GM12801 (cell line): Measurements from ENCODE around the gene CHST12.

Source experiments
- CTCF ChIP-seq: IDR thresholded peaks from one replicate; pipeline ENCODE4 v1.5.1; 2011; ENCODE audit warnings: control low read depth; ENCODE audit not compliant: insufficient read length; ENCODE audit errors: extremely low read depth

CHST12 gene

DNA sequence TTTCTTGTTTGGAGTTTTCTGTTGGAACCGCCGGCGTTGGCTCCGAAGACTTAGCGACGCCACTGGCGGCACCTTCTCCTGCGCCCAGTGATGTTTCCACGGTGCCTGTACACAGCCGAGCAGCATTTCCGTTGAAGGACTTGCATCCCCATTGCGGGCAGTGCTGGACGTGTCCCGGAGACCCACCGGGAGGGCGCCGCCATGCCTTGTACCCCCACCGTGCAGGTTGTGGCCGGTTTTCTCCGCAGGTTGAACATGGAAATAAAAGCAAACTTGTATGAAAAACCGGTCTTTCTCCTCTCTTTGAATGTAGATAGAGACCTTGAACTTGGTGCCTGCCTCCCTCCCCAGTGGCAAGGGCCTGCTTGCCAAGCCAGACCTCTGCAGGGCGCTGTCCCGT lies 22.9 kb upstream of the CHST12 start:
- no peak for TF ChIP-seq CTCF

DNA sequence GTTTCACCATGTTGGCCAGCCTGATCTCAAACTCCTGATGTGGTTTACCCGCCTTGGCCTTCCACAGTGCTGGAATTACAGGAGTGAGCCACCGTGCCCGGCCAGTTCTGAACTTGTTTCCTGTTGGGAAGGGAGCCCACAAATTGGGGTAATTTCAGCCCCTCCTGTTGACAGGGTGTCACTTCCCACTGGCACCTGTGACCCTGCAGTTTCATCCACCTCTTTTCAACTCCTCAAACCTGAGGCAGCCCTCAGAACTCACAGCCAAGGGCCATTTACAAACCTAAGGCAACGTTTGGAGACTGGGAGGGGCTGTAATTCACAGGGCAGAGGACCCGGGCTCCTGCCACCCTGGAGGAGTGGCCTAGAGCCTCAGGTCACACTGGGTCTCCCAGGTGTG lies 22.2 kb upstream of the CHST12 start:
- TF ChIP-seq CTCF = no peak

DNA sequence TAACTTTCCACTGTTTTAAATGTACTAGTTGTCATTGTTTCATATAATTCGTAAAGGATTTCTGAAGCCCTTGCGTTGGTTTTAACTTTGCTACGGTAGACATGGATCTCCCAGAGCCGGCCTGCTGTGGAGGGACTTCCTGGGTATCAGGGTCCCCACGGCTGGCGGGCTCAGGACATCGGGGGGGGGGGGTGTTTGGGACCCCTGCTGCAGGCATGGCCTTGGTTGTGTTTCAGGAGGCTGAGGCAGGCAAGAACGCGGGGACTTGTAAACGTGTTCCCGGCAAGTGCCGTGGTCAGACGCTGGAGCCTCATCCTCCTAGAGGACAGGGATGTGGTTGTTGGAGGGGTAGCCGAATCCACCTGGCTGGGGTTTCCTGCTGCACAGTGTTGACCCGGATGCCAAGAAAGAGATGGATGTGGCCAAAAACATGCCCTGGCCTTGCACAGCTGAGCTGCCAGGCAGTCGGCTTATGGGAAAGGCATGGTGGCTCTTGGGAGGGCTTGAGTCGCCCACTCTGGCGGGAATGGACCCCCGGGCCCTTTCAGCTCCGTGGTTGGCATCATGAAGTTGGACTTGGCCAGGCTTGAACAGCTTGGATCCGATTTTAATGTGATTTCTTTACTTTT lies 21.4 kb upstream of the CHST12 start:
- TF ChIP-seq CTCF = no peak

DNA sequence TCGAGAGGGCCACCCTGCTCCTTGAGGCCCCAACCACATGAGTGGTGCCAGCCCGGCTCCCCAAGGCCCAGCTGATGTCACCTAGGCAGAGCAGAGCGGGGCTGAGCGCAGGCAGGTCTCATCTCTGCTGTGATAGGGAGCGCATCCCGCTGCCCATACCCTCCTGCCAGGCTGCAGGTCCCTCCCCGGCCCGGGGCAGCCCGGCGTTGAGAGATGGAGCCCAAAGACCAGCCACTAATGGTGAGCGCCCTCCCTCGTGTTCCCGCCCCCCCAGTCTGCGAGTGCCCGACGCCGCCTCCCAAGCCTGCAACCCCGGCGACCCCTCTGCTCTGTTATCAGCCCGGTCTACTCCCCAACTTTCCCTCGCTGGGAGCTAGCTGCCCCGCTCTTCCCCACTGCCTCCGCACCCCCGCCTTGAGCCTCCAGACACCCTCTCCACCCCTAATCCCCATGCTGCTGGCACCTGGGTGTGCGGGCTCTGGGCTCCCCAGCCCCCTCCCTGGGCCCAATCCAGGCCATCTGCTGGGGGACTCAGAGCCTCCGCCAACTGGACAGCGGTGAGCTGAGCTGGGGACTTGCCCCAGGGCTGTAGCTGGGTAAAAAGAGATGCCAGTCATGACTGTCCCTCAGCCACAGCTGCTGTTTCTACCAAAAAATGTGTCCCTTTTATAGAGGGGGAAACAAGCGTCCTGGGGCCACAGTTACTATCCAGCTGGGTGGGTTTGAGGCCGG lies 19.7 kb upstream of the CHST12 start:
- no peak for TF ChIP-seq CTCF

DNA sequence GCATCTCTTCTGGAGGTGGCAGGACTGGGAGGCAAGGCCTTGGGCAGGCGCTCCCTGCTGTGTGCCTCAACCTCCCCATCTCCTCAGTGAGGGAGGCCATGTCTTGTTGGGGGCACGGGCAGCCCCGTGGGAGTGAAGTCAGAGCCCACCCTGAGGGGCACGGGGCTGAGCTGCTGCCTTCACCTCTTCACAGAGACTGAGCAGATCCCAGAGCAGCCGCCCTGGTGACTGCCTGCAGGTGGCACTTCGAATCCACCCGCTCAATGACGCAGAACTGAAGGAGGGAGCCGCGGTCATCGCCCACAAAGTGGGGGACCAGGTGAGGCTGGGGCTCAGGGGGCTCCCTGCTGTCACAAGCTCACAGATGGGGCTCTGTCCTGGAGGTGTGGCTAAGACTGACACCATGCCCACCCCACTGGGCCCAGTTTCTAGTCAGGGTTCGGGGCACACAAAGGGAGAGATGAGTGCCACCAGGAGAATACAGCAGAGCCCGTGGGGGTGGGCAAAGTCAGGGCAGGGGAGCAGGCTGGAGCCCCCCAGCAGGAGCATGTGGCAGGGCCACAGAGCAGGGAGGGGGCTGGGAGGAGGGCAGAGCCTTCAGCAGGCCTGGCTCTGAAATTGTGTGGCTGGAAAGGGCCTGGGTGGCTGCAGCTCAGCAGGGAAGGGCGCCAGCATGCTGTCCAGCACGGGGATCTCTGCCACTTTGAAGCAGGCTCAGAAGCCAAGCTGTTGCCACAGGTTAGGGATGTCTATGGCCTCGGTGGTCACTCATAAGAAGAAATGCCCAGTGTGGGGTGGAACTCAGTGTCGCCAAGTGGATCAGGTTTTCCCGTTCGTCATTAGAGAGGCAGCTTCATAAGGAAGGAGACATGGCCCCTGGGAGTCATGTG lies 18.8 kb upstream of the CHST12 start:
- no peak for TF ChIP-seq CTCF

- TF ChIP-seq CTCF = no peak
Observed at GRCh38 chr7:2386964-2387669, 16.3 kb upstream of the CHST12 start.
